ENCODE data around the gene KRT17.
"Not testable (repeated sequence)": the region's sequence is repeated elsewhere in the genome, so short reads cannot be mapped to it uniquely, and the experiment has no call there.

KRT17 gene

GRCh38 chr17:41589301-41589700 lies 35.1 kb downstream of the KRT17 start:
- no peak for DNase-seq

- no peak for DNase-seq
These were observed 36.1 kb downstream of the KRT17 start for GRCh38 chr17:41588126-41588810.

- DNase-seq = no peak
These were observed 37.4 kb downstream of the KRT17 start, which contains the start of gene KRT14 for GRCh38 chr17:41586863-41587495. KRT14 (minus strand) TSS chr17:41586895; CDS start chr17:41586834, 61 bp downstream.

- no peak for DNase-seq
These were observed 38.9 kb downstream of the KRT17 start for GRCh38 chr17:41585301-41586056.

GRCh38 chr17:41584331-41584927 lies 39.9 kb downstream of the KRT17 start:
- not testable (repeated sequence) for DNase-seq

GRCh38 chr17:41583137-41584127 lies 40.9 kb downstream of the KRT17 start:
- DNase-seq = no peak

- DNase-seq = not testable (repeated sequence)
These were observed 42.1 kb downstream of the KRT17 start for GRCh38 chr17:41582061-41582968.

GRCh38 chr17:41581366-41582060 lies 42.9 kb downstream of the KRT17 start:
- no peak for DNase-seq

GRCh38 chr17:41580687-41581365 lies 43.5 kb downstream of the KRT17 start:
- DNase-seq = no peak

GRCh38 chr17:41580244-41580575 lies 44.2 kb downstream of the KRT17 start:
- DNase-seq = no peak

GRCh38 chr17:41579484-41580243 lies 44.7 kb downstream of the KRT17 start:
- DNase-seq = peak; percentile 68

- no peak for DNase-seq
These were observed 45.4 kb downstream of the KRT17 start for GRCh38 chr17:41578971-41579370.

- DNase-seq = no peak
These were observed 45.8 kb downstream of the KRT17 start for GRCh38 chr17:41578538-41578937.

- DNase-seq = not testable (repeated sequence)
These were observed 47.6 kb downstream of the KRT17 start for GRCh38 chr17:41576740-41577139.

- DNase-seq = no peak
These were observed 49.0 kb downstream of the KRT17 start for GRCh38 chr17:41575336-41575735.

- DNase-seq = no peak
These were observed 52.6 kb downstream of the KRT17 start, which contains the start of gene KRT9 for GRCh38 chr17:41571561-41572434. KRT9 (minus strand) TSS chr17:41572059; CDS start chr17:41571992, 67 bp downstream.

Data from stimulated activated CD4-positive, alpha-beta T cell treated with anti-CD3 and anti-CD28 coated beads, Interleukin-4, amount 100 ng/mL, for 24 hours (primary cell).